A673 (cell line): ENCODE results near the gene KDM4B. TPM values are rescaled to one million over a fixed set of nuclear protein-coding genes. Genes with fewer than 3 reads are reported as not detected.

ENCODE experiments used
- BruUV-seq: library from RNA; stranded (reverse); fragments of 400-500 nt; replicated peaks from 2 replicates; lab custom pipeline; 2021; lab: Mats Ljungman, UMichigan
- CTCF ChIA-PET: fragments of 300-600 bp; sonication (Branson Sonifier 250); formaldehyde crosslinking; loops from one replicate; lab custom pipeline; 2022; ENCODE audit warnings: antibody characterized with exemption; lab: Charles Lee
- POLR2A ChIA-PET: fragments of 300-600 bp; sonication (Branson Sonifier 250); formaldehyde crosslinking; loops from one replicate; lab custom pipeline; 2022; ENCODE audit warnings: antibody characterized with exemption; ENCODE audit not compliant: low non-redundant PET; lab: Charles Lee
- DNase-seq: peaks from one replicate; pipeline ENCODE4 v3.0.0-alpha.2; 2015; ENCODE audit warnings: low spot score
- H3K27ac ChIP-seq: fragments of 200-600 bp; sonication (generic); 2 replicates; pipeline ENCODE4 v1.5.1; 2016; ENCODE audit warnings: mixed run types, low read depth, mild to moderate bottlenecking, mixed read lengths, antibody characterized with exemption, low read length; ENCODE audit not compliant: poor library complexity, severe bottlenecking
- H3K27me3 ChIP-seq: fragments of 200-600 bp; sonication (generic); replicated peaks from 2 replicates; pipeline ENCODE4 v1.6.1; 2017; ENCODE audit warnings: mixed run types, low read depth, mild to moderate bottlenecking, mixed read lengths, antibody characterized with exemption, low read length; ENCODE audit not compliant: insufficient read depth, poor library complexity
- H3K36me3 ChIP-seq: fragments of 200-600 bp; sonication (generic); 2 replicates; pipeline ENCODE4 v1.6.1; 2016; ENCODE audit warnings: mixed run types, mild to moderate bottlenecking, mixed read lengths, antibody characterized with exemption, low read length; ENCODE audit not compliant: insufficient read depth, poor library complexity, severe bottlenecking
- H3K4me1 ChIP-seq: fragments of 200-600 bp; sonication (generic); 2 replicates; pipeline ENCODE4 v1.6.1; 2017; ENCODE audit warnings: mixed run types, mild to moderate bottlenecking, mixed read lengths, antibody characterized with exemption, low read length; ENCODE audit not compliant: insufficient read depth, poor library complexity, severe bottlenecking
- H3K4me3 ChIP-seq: fragments of 200-600 bp; sonication (generic); 2 replicates; pipeline ENCODE4 v1.5.1; 2016; ENCODE audit warnings: low read depth, mixed run types, mild to moderate bottlenecking, mixed read lengths, low read length; ENCODE audit not compliant: poor library complexity, severe bottlenecking
- H3K9me3 ChIP-seq: fragments of 200-600 bp; sonication (generic); 2 replicates; pipeline ENCODE4 v1.6.1; 2016; ENCODE audit warnings: mixed run types, low read depth, mild to moderate bottlenecking, mixed read lengths, antibody characterized with exemption, low read length; ENCODE audit not compliant: poor library complexity, severe bottlenecking
- CTCF ChIP-seq: fragments of 300-800, 200-600 bp; sonication (generic); conservative IDR thresholded peaks from 2 replicates; pipeline ENCODE4 v1.5.1; 2017; ENCODE audit warnings: low read depth, mild to moderate bottlenecking, antibody characterized with exemption, low read length, moderate library complexity, mixed read lengths
- EZH2 ChIP-seq: fragments of 200-600 bp; sonication (generic); IDR thresholded peaks from 2 replicates; pipeline ENCODE4 v1.6.1; 2017; ENCODE audit warnings: borderline replicate concordance, low read depth, mild to moderate bottlenecking, mixed read lengths, antibody characterized with exemption, low read length; ENCODE audit not compliant: poor library complexity, severe bottlenecking
- intact Hi-C: fragments of 100-400 bp; cut with micrococcal nuclease; formaldehyde crosslinking; loops from one replicate; pipeline ENCODE4 v1.10.0; 2022; ENCODE audit not compliant: unreplicated experiment
- total RNA-seq: library from RNA; stranded (reverse); gene quantifications from 2 replicates; pipeline ENCODE4 v1.2.3, GENCODE V29; 2021

The KDM4B gene
- total RNA-seq, 1 experiment from 2014 or later: 30.0 TPM

GRCh38 chr19:5073153-5073844, 104.4 kb downstream of the KDM4B start:
- intact Hi-C loops: no loop called here
- no peak overlapping the region for H3K27ac ChIP-seq
- CTCF ChIA-PET: interaction anchor here (0.6 kb wide), 1 partner anchor 415 kb away, joined by 10 read pairs; no protein-coding TSS in a partner anchor
- no TSS peak for BruUV-seq
- H3K4me3 ChIP-seq: no peak overlapping the region
- H3K36me3 ChIP-seq: no peaks in the 10 kb centered on the region
- TF ChIP-seq CTCF: no peak
- no peak for TF ChIP-seq EZH2
- H3K27me3 ChIP-seq: no peaks in the 10 kb centered on the region
- DNase-seq: no peak
- H3K9me3 ChIP-seq: no peaks in the 10 kb centered on the region
- POLR2A ChIA-PET: no interaction called here
- peaks cover 28% of the 10 kb centered on the region for H3K4me1 ChIP-seq

DNA sequence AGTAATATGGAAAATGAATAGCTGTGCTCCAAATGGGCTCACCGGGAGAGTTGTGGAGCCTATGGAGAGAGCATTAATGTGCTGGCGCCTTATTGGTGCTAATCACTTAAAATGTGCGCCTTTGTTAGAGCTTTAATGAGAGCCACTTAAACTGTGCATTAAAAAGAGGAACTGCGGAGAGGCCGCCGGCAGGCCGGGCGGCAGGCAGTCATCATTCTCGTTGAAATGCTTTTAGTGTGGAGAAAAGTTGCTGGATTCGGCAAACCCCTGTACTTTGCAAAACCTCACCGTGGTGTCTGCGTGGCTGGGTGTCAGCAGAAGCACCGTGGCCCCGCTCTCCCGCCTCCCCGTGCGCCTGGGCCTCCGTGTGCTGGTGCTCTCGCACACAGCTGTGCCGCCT, 105.5 kb downstream of the KDM4B start:
- no peaks in the 10 kb centered on the region for H3K27me3 ChIP-seq
- DNase-seq: peak; percentile 59
- H3K4me3 ChIP-seq: no peak overlapping the region
- no TSS peak for BruUV-seq
- no peaks in the 10 kb centered on the region for H3K36me3 ChIP-seq
- TF ChIP-seq EZH2 (no peak), CTCF (no peak)
- no peak overlapping the region for H3K27ac ChIP-seq
- CTCF ChIA-PET: no interaction called here
- intact Hi-C loops: no loop called here
- POLR2A ChIA-PET: no interaction called here
- H3K9me3 ChIP-seq: no peaks in the 10 kb centered on the region
- H3K4me1 ChIP-seq: peaks cover 39% of the 10 kb centered on the region

DNA sequence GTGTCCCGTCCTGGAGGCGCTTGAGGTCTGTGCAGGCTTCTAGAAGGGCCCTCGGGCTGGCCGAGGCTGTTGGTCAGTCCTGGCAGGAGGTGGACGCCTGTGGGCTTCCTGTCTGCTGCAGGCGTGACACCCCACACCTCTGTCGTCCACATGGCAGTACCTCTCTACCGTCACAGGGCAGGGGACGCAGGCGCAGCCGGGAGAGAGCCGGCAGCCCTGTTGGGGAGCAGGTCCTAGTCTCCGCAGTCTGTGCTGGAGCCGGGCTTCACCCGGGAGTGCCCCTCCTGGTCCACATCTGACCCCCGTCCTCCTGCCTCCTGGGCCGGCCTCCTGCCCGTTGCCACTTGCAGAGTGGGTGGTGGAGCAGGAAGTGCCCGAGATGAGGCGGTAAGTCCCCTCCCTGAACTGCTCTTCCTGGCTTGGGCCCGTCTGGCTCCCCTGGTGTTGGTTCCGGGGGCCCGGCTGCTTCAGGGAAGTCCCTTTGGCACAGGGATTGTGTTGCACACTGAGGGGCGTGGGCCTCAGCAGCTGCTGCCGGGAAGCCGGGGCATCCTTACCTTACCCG, 106.0 kb downstream of the KDM4B start:
- peaks cover 44% of the 10 kb centered on the region for H3K4me1 ChIP-seq
- H3K4me3 ChIP-seq: no peak overlapping the region
- POLR2A ChIA-PET: no interaction called here
- DNase-seq: no peak
- H3K36me3 ChIP-seq: no peaks in the 10 kb centered on the region
- BruUV-seq: no TSS peak
- no peak overlapping the region for H3K27ac ChIP-seq
- no peaks in the 10 kb centered on the region for H3K9me3 ChIP-seq
- H3K27me3 ChIP-seq: no peaks in the 10 kb centered on the region
- intact Hi-C loops: no loop called here
- CTCF ChIA-PET: no interaction called here
- no peak for TF ChIP-seq CTCF
- no peak for TF ChIP-seq EZH2
